Karpas-422 (cell line): ENCODE results near the gene CELF5. TPM values are rescaled to one million over a fixed set of nuclear protein-coding genes. Genes with fewer than 3 reads are reported as not detected.

ENCODE experiments used
- DNase-seq: peaks from one replicate; pipeline ENCODE4 v3.0.0-alpha.2; 2015
- H2AFZ ChIP-seq: fragments of 200-600 bp; sonication (generic); 2 replicates; pipeline ENCODE4 v1.6.1; 2014; ENCODE audit warnings: antibody characterized with exemption, low read length, mixed read lengths
- H3K27ac ChIP-seq: fragments of 200-600 bp; sonication (generic); 2 replicates; pipeline ENCODE4 v1.5.1; 2014; ENCODE audit warnings: mild to moderate bottlenecking, low read length, moderate library complexity
- H3K27me3 ChIP-seq: fragments of 200-600 bp; sonication (generic); 2 replicates; pipeline ENCODE4 v1.6.1; 2014; ENCODE audit warnings: low read length, mixed read lengths
- H3K36me3 ChIP-seq: fragments of 200-600 bp; sonication (generic); 2 replicates; pipeline ENCODE4 v1.6.1; 2014; ENCODE audit warnings: low read length, mixed read lengths; ENCODE audit not compliant: insufficient read depth
- H3K4me1 ChIP-seq: fragments of 200-600 bp; sonication (generic); 2 replicates; pipeline ENCODE4 v1.6.1; 2014; ENCODE audit warnings: mild to moderate bottlenecking, low read length, mixed read lengths
- H3K4me2 ChIP-seq: fragments of 200-600 bp; sonication (generic); 2 replicates; pipeline ENCODE4 v1.6.1; 2014; ENCODE audit warnings: low read length, low read depth, mild to moderate bottlenecking; ENCODE audit not compliant: poor library complexity, severe bottlenecking
- H3K4me3 ChIP-seq: fragments of 200-600 bp; sonication (generic); 2 replicates; pipeline ENCODE4 v1.5.1; 2014; ENCODE audit warnings: mild to moderate bottlenecking, antibody characterized with exemption, low read length, mixed read lengths
- H3K79me2 ChIP-seq: fragments of 200-600 bp; sonication (generic); 2 replicates; pipeline ENCODE4 v1.6.1; 2014; ENCODE audit warnings: mild to moderate bottlenecking, low read length, mixed read lengths
- H3K9ac ChIP-seq: fragments of 200-600 bp; sonication (generic); 2 replicates; pipeline ENCODE4 v1.6.0; 2014; ENCODE audit warnings: low read length
- H3K9me2 ChIP-seq: fragments of 200-600 bp; sonication (generic), shearing (Covaris generic); replicated peaks from 2 replicates; pipeline ENCODE4 v1.6.0; 2014; ENCODE audit warnings: mild to moderate bottlenecking, low read length, moderate library complexity; ENCODE audit not compliant: insufficient read depth
- H3K9me3 ChIP-seq: fragments of 300-700, 200-600 bp; sonication (generic); 2 replicates; pipeline ENCODE4 v1.6.1; 2014; ENCODE audit warnings: low read length, mixed read lengths
- H4K20me1 ChIP-seq: fragments of 200-600 bp; sonication (generic); 2 replicates; pipeline ENCODE4 v1.6.1; 2014; ENCODE audit warnings: mild to moderate bottlenecking, antibody characterized with exemption, low read length, low read depth; ENCODE audit not compliant: insufficient read depth
- total RNA-seq: library from RNA; depleted of rRNA; stranded (reverse); fragments of >200 nt; shearing (Covaris generic); gene quantifications from 2 replicates; pipeline ENCODE4 v1.2.3, GENCODE V29; 2014; ENCODE audit warnings: low replicate concordance

Gene CELF5
- total RNA-seq, 1 experiment from 2014 or later = not detected

DNA sequence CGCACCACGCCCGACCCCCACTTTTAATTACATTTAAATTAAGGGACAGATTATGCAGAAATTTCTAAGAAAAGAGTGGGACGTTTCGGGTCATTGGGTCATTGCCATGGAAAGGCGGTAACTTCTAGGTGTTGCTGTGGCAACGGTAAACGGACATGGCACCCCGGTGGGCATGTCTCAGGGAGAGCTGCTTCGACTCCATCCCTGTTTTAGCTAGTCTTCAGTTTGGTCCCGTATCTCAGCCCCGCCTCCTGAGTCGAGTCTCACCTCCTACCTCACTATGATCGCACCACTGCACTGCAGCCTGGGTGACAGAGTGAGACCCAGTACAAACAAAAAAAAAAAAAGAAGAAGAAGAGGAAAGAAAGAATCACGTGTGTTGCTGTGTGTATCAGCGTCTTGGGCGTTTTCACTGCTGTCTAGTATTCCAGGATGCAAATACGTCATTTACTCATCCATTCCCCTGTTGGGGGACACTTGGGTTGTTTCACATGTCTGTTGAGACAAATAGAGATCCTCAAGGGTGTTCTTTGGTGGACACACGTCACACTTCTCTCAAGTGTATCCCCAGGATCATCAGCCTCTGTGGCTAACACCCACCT is 41.7 kb downstream of the CELF5 start:
- Histone ChIP-seq H3K4me1 (no peaks in the 10 kb centered on the region), H3K9ac (no peak overlapping the region), H3K36me3 (no peaks in the 10 kb centered on the region), H3K27ac (no peak overlapping the region), H2AFZ (no peak overlapping the region), H3K9me3 (no peaks in the 10 kb centered on the region), H4K20me1 (no peaks in the 10 kb centered on the region), H3K4me3 (no peak overlapping the region), H3K4me2 (no peak overlapping the region), H3K9me2 (no peaks in the 10 kb centered on the region), H3K27me3 (no peaks in the 10 kb centered on the region), H3K79me2 (no peaks in the 10 kb centered on the region)
- DNase-seq = no peak

DNA sequence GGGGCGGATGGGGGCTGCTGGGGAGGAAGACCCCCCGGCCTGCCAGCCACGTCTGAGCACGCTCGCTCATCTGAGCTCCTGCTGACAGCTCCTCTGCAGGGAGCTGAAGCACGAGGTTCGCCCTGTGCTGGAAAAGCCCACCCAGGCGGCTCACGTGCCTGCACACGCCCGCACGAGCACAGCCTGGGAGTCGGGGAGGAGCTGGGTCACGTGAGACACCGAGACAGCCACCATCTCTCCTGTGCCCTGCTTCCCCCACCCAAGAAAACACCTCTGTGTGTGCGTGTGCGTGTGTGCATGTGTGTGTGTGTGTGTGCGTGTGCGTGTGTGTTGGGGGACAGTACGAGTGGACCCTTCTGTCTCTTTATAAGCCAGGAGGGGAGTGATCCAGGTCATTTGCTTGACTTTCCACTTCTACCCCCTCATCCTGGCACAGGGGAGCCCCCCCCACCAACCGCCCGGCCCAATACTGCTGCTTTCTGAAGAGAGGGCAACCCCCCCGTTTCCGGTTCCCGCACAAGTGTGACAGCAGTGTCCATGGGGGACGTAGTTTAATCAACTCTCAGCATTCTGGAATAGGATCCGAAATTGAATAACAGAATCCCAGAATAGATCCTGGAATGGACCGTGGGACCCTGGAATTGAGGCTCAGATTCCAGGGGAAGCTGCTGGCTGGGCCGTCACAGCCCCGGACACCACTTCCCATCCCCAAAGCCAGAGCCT is 42.5 kb downstream of the CELF5 start:
- Histone ChIP-seq H3K4me2 (no peak overlapping the region), H3K9me2 (no peaks in the 10 kb centered on the region), H2AFZ (no peak overlapping the region), H3K4me1 (no peaks in the 10 kb centered on the region), H3K4me3 (no peak overlapping the region), H3K36me3 (no peaks in the 10 kb centered on the region), H3K9ac (no peak overlapping the region), H4K20me1 (no peaks in the 10 kb centered on the region), H3K27ac (no peak overlapping the region), H3K9me3 (no peaks in the 10 kb centered on the region), H3K27me3 (no peaks in the 10 kb centered on the region), H3K79me2 (no peaks in the 10 kb centered on the region)
- DNase-seq = no peak

DNA sequence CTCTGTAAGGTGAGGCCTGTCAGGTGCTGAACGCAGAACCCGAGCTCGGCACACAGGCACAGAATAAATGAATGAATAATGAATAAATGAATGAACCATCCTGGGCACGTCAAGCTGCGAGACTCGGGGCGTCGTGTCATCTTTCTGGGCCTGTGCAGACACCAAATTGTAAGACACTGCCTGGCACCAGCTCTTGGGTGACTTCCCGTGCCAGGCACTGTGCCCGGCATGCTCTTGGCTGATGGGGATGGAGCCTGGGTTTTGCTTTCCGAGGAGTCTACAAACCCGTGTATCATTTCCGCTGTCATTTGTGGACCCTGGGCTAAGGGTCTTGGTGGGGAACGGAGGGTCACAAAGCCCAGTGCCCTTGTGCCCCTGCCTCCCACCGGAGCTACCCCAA is 43.9 kb downstream of the CELF5 start:
- Histone ChIP-seq H3K4me2 (no peak overlapping the region), H3K9ac (no peak overlapping the region), H3K9me3 (no peaks in the 10 kb centered on the region), H2AFZ (no peak overlapping the region), H3K4me1 (no peaks in the 10 kb centered on the region), H4K20me1 (no peaks in the 10 kb centered on the region), H3K9me2 (no peaks in the 10 kb centered on the region), H3K79me2 (no peaks in the 10 kb centered on the region), H3K27ac (no peak overlapping the region), H3K27me3 (no peaks in the 10 kb centered on the region), H3K4me3 (no peak overlapping the region), H3K36me3 (no peaks in the 10 kb centered on the region)
- DNase-seq = no peak

DNA sequence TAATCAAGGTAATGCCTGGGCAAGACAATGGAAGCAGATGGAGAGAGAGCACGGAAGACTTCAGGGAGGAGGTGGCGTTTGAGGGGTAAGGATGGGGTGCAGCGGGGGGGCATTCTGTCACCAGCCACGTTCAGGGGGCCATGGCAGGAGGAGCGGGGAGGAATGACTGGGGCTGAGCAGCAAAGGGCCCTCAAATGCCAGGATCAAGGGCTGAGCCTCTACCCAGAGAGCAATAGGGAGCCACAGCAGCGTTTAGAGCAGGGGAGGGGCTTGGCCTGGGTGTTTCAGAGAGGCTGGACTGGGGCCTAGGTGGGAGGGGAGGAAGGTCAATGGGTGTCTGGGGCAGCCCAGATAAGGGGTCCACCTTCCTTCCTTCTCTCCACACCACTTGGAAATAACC is 44.3 kb downstream of the CELF5 start:
- Histone ChIP-seq H3K9ac (no peak overlapping the region), H2AFZ (no peak overlapping the region), H4K20me1 (no peaks in the 10 kb centered on the region), H3K4me1 (no peaks in the 10 kb centered on the region), H3K9me3 (no peaks in the 10 kb centered on the region), H3K4me3 (no peak overlapping the region), H3K27ac (no peak overlapping the region), H3K4me2 (no peak overlapping the region), H3K9me2 (no peaks in the 10 kb centered on the region), H3K79me2 (no peaks in the 10 kb centered on the region), H3K36me3 (no peaks in the 10 kb centered on the region), H3K27me3 (no peaks in the 10 kb centered on the region)
- no peak for DNase-seq

DNA sequence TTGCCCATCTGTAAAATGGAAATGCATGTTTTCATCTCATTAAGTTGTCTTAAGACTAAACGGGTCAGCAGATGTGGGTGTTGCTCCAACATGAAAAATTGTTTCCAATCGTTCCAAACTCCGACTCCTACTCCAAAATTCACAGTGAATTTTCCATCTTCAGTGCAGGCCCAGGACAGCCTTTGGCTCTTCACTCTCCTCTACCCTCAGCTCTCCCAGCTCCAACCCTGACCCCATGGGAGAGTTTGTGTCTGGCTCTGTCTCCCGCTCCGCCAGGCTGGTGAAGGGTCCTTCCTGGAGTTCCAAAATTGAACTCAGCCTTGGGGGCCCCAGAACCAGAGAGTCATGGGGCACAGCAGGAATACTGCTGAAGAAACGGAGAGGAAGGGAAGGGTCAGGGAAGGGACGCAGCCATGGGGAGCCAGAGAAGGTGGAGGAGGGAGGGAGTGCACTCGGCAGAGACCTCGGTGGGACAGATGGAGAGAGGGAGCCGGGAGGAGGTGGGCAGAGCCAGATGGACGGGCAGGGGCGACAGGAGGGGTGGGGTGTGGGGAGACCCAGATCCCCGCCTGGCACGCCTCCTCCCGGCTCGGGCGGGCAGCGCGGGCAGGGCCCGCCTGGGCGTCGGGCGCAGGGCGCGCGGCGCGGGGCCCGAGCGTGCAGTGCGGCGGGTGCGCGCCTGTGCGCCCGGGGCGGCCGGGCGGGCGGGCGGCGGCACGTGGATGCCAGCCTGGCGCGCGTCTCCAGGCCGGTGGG is 45.6 kb downstream of the CELF5 start:
- no peaks in the 10 kb centered on the region for H3K36me3 ChIP-seq
- no peaks in the 10 kb centered on the region for H3K9me2 ChIP-seq
- no peaks in the 10 kb centered on the region for H3K9me3 ChIP-seq
- H3K27ac ChIP-seq = no peak overlapping the region
- H4K20me1 ChIP-seq = no peaks in the 10 kb centered on the region
- peaks cover under 1% of the 10 kb centered on the region; the same call in 1 of the 2 replicates for H3K4me1 ChIP-seq
- no peaks in the 10 kb centered on the region for H3K79me2 ChIP-seq
- no peaks in the 10 kb centered on the region for H3K27me3 ChIP-seq
- no peak overlapping the region for H3K4me3 ChIP-seq
- H2AFZ ChIP-seq = no peak overlapping the region
- H3K9ac ChIP-seq = no peak overlapping the region
- H3K4me2 ChIP-seq = no peak overlapping the region
- no peak for DNase-seq

DNA sequence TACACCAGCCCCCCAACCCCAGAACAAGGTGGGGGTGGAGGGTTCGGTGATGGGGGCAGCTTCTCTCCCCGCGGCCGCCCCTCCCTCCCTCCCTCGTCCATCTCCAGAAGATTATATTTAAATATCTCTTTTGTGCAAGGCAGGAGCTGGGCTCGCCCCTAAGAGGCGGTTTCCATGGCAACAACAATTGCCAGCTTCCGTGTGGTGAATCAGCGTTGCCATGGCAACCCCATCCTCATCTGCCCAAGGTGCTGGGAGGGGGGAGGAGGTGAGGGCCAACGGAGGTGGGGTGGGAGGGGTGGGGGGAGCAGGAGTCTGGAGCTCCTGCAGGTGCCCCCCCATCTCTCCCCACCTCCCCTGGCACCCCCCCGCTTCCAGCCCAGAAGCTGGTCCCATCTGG is 46.4 kb downstream of the CELF5 start:
- Histone ChIP-seq H4K20me1 (no peaks in the 10 kb centered on the region), H3K4me3 (no peak overlapping the region), H3K9me2 (no peaks in the 10 kb centered on the region), H3K27me3 (no peaks in the 10 kb centered on the region), H3K4me2 (no peak overlapping the region), H3K36me3 (no peaks in the 10 kb centered on the region), H2AFZ (no peak overlapping the region), H3K79me2 (no peaks in the 10 kb centered on the region), H3K9me3 (no peaks in the 10 kb centered on the region), H3K9ac (no peak overlapping the region), H3K4me1 (peaks cover 7% of the 10 kb centered on the region; the same call in 1 of the 2 replicates), H3K27ac (no peak overlapping the region)
- peak; percentile 82 for DNase-seq

DNA sequence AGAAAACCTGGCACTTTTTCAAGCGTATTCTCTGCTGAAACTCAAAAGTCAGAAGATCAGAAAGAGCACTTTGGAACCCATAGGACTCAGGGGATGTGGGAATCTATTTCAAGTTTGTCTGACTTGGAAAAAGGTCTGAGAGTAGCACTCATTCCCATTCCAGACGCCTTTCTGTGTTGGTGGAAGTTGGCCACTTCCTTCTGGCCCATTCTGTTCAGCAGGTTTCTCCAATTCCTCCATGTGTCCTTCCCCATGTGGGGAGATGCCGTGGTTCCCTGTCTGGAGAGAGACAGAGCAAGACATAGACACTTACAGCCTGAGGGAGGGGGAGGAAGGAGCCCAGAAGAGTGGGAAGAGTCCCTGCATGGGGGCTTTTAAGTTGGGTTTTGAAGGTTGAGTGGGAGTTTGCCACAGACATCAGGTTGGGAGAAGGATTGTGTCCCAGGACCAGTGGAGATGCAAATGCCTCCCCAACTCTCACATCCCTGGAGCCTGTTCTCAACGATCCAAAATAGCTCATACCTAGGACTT is 48.0 kb downstream of the CELF5 start:
- Histone ChIP-seq H3K27ac (no peak overlapping the region), H3K36me3 (no peaks in the 10 kb centered on the region), H2AFZ (no peak overlapping the region), H3K4me3 (no peak overlapping the region), H3K4me1 (peaks cover 7% of the 10 kb centered on the region; the same call in 1 of the 2 replicates), H3K4me2 (no peak overlapping the region), H3K27me3 (no peaks in the 10 kb centered on the region), H3K9me3 (no peaks in the 10 kb centered on the region), H3K79me2 (no peaks in the 10 kb centered on the region), H3K9ac (no peak overlapping the region), H3K9me2 (no peaks in the 10 kb centered on the region), H4K20me1 (no peaks in the 10 kb centered on the region)
- DNase-seq = no peak

DNA sequence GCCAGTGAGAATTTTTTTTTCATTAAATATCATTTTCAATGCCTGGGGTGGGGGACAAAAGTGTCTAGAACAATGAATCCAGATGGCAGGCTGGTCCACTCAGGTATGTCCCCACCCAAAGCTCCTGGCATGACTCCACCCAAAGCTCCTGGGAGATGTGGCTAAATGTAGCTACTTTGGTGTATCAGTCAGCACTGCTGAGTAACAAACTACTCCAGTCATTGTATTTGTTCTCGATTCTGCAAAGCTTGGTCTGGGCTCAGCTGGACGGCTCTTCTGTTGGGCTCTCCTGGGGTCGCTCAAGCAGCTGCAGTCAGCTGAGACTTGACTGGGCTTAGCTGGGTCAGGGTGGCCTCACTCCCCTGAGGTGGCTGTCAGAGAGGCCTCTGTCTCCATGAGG is 48.5 kb downstream of the CELF5 start:
- no peak for DNase-seq
- H3K4me2 ChIP-seq = no peak overlapping the region
- no peak overlapping the region for H3K4me3 ChIP-seq
- no peak overlapping the region for H2AFZ ChIP-seq
- H3K79me2 ChIP-seq = no peaks in the 10 kb centered on the region
- no peaks in the 10 kb centered on the region for H3K9me2 ChIP-seq
- no peaks in the 10 kb centered on the region for H4K20me1 ChIP-seq
- H3K4me1 ChIP-seq = peaks cover 7% of the 10 kb centered on the region; the same call in 1 of the 2 replicates
- H3K9me3 ChIP-seq = no peaks in the 10 kb centered on the region
- no peaks in the 10 kb centered on the region for H3K27me3 ChIP-seq
- no peak overlapping the region for H3K9ac ChIP-seq
- H3K27ac ChIP-seq = no peak overlapping the region
- no peaks in the 10 kb centered on the region for H3K36me3 ChIP-seq
